Activated T-helper 1 cell treated with anti-CD3 and anti-CD28 coated beads, Interleukin-2, amount 50 U/mL, for 16 hours (primary cell): Measurements from ENCODE around the gene RREB1.

ENCODE experiments used
- DNase-seq, 2 donors: peaks; one replicate each; pipeline ENCODE4 v3.0.0-alpha.2; 2020; ENCODE audit warnings: low read depth in 1 of 2, low spot score in 1 of 2

The RREB1 gene

DNA sequence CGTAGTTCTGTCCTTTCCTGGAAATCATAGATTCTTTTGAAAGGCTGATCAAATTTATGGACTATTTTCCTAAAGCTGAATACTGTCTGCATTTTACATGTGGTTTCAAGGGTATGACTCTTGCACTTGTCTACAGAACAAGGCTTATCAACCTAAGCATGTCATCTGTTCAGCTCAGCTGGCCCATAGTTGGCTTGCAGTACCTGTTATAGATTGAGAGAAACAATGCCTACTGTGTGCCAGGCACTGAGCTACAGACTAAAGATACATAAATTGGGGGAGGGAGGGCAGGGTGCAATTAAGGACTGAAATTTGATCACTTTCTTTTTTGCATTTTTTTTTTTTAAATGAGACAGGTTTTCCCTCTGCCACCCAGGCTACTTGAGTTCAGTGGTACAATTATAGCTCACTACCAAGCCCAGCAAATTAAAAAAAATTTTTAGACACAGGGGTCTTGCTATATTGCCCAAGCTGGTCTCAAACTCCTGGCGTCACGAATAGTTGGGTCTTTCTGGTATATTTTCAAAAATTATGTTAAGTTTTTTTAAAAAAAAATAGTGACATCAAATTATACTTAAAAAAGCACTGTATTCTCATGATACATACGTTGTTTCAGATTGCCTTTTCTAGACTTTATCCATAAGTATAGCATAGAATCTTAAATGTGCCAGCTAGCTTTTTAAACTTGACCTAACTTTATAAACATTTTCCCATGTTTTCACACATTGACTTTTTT lies 52.2 kb downstream of the RREB1 start:
- no peak for DNase-seq

DNA sequence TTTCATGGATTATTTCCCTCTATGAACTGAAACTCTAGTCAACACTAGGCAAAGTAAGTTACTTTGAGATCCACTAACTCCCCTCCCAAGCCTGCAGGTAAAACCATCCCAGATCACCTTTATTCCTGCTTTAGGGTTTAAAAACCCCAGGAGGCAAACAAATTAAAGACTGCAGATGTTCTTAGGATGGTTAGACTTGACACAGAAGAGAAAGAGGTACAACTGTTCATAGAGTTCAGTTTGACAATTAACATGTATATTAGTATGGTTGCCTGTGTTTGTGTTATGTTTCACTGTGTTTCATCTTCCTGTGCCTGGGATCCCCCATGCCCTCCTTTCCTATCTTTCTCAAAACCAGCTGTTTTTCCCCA lies 53.5 kb downstream of the RREB1 start:
- DNase-seq: no peak

DNA sequence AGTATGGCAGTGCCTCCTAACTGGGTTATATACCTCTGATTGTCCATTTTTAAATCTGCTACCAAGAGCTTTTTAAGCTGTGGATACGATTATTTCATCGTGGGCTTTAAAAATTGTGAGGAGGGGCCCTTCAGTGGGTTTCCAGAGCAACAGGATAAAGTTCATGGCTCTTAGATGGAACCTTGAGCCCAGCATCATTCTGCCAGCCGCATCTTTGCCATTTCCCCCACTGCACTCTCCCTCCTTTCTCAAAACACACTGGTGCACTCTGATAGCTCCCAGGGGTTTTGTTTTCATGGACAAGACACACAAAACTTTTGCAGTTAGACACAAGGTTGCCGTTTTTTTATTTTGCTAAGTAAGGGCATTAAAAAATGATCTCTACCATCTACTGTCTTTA lies 54.1 kb downstream of the RREB1 start:
- DNase-seq: no peak

DNA sequence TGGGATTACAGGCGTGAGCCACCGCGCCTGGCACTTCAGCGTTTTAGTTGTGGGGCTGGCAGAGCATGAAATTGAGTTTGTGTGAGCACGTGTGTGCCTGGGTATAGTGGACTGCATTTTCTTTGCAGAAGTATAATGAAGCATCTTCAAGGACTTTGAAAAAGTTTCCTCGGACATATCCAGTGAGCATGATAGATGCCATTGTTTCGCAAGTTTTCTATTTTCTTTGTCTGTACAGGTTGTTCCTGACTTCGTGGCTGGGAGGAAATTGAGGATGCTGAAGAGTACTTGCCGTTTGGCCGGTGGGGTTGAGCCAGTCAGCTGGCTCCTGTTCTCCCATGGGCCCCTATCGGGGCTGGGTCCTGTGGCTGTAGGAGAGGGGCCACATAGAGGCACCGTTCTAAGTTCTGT lies 55.9 kb downstream of the RREB1 start:
- DNase-seq: no peak

DNA sequence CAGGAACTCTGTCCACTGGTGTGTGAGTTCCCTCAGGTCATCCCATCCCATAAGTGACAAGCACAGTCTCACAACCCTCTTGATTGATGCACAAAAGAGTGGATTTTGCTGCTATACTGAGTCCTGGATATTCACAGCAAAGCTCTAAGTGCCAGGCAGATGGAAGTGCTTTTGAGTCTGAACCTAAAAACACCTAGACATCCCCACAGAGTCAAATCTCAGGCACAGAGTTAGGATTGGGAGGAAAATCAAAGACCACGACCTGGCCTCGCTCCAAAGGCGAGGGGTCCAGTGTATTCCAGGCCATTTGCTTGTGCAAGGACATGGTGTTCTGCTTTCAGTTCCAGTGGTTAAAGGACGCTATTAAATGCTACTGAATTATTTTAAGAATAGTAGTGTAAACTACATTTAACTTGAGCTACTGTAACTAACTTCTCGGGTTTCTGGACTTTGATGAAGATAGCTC lies 56.8 kb downstream of the RREB1 start:
- DNase-seq: no peak

DNA sequence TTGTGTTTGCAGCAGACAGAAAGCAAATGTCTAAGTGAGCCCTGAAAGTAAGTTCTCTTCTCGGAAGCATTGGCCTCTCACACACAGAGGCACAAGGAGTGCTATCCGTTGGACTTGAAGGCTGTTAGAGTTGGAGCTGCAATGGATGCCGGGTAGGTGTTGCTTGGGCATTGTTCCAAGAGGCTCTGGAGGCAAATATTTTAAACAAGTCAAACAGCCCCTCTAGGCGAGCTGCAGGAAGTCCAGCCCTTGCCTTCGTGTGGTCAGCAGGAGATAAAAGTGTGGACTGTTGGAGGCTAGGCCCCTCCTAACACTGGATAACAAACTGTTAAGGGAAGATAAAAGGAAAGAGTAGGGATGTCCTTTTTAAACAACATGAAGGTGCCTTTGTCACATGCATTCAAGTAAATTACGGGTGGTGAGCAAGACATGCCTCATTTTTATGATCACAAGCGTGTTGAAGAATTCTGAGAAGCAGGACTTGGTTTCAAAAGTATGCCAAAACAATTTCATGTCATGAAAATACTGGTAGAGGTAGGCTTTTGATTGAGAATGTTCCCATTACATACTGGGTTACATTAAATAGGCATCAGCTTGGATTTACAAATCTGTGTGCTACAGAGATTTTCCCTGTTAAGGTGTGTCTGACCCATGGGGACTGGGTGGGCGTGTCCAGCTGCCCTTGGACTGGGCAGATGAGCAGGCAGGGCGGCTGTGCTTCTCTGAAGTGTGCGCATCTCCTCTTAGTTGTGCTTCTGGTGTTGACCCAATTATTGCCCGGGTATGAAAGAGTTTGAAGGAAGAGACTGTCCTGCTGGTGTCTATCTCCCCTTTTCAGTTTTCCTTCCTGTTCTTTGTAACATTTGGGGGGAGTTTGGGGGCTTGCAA lies 57.5 kb downstream of the RREB1 start:
- DNase-seq: no peak

DNA sequence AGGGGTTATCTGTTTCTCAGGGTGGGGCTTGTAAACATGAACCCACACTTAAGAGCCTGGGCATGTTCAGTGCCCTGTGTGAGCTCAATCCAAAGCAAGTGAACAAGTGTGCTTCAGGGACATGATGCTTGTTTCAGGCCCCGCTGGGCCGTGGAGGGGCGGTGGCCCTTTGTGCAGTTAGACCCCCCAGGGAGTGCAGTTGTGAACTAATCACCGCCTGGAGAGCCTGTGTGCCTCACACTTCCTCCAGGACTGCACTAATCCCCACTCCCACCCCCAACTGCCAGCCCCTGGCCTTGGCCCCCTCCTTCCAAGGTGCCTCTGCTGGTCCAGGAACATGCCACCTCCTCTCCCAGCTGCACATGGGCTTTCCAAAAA lies 58.1 kb downstream of the RREB1 start:
- no peak for DNase-seq

DNA sequence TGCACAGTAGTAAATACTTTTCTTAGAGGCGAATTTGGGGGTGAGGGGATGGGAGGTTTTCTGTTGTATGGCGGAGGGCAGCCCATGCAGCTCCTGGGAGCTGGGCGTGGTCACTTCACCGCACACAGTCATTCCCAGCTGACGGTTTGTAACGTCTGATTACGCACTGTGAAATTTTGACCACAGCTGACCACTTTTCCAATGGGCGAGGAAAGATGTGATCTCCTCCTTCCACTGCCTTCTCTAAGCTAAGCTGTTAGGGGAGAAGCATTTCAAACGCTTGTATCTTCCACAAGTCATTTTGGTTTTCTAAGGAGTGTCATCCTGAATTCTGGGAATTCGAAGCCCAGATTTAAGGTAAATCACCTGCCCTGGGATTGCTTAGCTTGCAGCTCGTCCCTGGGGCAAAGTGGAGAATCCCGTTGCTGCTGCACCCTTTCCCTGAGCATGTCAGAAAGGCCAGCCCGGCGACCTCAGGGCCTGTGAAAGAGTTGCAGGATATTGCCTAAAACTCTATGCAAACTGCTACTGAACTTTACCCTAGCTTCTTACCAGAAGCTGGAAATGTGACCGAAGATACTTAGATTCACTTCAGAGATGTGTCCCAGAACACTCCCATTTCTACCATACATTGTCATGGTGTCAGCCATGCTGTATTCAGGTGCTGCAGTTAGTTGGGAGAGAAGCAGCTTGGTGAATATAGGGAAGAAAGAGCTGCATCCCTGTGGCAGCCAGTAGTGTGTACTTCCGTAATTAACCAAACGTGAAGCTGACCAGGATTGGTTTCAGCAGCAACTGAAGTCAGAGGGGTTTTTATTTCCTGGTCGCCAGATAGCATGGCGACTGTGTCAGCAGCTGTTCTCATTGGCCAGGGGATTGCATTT lies 58.9 kb downstream of the RREB1 start:
- DNase-seq: no peak

DNA sequence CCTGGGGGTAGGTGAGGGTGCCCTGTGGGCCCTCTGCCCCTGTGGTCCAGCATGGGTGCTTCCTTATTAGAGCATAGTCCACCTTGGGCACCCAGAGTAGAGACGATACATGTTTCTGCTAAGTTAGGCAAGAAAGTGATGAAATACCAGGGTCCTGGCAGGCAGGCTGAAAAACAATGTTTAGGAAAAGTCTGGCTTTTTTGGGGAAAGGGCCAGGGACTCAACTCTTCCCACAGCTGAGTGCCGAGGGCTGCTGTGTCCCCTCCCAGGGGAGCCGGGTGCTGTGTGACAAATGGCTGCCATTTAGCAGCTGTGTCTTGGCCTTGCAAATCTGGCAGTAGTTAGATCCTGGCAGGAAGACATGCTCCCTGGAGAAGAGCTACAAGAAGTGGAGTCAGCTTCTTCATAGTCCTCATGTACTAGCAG lies 61.5 kb downstream of the RREB1 start:
- no peak for DNase-seq

DNA sequence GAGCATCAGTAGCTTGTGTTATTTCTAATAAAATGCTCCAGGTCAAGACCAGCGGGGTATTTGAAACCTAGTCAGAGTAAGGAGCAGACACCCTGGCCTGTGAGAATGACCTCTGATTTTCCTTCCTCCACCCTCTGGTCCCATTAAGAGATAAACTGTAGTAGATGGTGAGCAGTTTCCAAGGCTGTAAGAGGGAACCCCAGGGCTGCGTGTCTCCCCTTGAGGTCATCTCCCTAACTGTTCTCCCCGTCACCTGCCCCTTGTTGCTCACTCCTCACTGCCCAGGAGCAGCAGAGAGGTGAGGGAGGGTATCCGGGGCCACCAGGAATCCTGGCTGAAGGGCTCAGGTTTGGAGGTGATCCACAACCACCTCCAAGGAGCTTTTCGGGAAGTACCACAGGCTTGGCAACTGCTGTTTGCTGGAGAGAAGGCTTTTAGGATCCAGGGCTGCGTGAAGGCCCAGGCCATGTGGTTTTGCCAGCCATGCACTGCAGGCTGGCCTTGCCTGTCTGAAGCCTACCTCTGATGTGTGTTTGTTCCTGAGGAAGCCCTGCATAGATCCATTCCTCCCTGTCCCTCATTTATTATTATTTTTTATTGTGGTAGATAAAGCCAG lies 62.5 kb downstream of the RREB1 start:
- DNase-seq: no peak

DNA sequence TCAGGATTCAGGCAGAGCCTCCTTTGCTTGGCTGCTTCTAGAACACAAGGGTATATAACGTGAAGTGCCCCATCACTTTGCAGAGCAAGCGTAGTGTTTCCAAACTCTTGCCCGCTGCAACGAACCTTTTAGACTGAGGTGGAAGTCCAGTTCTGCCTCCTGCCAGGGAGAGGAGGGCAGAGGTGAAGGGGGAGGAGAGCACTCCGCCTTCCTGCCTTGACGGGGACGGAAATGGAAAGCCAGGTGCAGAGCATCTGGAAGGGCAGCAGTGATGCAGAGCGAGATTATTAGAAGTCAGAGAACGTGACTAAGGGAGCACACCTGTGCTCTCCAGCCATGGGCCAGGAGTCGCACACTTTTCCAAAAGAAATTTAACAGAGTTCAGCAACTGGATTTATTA lies 63.4 kb downstream of the RREB1 start:
- DNase-seq: no peak

DNA sequence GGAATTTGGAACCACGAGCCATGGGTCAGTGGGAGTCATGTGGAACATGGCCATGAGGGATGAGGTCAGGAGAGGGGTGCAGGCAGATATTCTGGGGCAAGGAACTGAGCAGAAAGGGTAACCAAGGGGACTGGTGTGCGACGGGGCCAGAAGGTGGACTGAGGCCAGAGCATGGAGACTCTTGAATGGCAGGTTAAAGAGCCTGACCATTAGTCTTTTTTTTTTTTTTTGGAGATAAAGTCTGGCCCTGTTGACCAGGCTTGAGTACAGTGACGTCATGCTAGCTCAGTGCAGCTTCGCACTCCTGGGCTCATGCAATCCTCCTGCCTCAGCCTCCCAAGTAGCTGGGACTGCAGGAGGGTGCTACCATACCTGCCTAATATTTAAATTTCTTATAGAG lies 64.0 kb downstream of the RREB1 start:
- DNase-seq: no peak

DNA sequence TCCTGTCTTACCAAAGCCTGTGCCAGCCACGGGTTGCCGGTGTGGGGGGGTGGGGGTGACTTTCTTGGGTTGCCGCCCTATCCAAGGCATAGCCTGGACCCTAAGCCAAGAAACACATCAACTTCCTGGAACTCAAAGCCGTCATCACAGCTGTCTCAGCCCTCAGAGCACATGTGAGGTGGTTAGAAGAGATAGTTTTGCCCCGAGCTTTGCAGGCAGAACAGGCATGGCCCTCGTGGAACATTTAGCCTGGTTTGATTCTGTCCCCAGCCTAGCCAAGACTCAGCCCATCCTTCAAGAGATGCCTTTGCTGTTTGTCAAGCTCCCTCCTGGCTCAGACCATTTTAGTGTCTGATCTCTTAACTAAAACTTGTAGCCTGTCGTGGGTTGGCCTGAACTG lies 64.9 kb downstream of the RREB1 start:
- DNase-seq: no peak

DNA sequence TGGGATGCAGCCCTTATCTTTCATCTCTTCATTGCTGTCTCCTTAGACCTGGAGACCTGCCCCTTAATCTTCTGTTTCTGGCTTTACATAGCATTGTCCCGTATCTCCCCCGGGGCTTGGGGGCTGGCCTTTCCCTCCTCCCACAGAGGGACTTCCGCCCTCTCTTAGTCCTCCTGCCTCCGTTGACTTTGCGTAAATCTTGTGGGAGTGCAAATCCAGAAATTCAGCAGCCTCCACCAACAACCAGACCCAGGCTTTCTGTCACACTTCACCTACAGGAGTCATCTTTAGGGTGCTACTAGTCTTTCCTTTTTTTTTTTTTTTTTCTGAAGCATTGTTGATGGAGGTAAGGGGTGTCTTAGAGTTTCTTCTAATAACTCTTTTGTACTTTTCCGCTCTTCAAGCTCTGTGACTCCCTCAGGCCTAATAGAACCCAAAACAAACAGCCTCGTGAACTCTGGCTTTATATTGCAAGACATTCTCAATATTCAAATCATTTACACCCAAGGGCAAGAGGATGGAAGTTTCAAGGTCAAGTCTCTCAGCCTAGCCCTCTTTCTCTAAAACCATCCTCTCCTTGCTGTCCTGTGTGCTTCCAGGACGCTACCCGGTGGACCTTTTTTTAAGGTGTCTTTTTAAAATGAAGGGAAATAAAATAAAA lies 66.2 kb downstream of the RREB1 start:
- no peak for DNase-seq

DNA sequence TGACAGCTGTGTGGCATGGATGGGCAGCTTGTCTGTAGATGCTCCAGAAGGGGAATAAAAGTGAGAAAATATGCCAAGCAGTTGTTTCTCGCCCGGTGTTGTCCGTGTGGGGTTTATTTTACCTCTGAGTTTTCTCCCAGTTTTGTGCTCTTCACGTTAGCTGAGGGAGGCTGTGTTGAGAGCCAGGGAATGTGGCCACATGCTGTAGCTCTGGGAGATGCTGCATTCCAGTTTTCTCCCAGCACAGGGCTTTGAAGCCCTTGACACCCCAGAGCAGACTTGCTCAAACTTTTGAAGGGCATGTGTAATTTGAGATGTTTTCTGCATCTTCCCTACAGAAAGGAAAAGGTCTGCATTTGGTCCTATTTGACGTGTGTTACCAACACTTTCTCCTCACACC lies 67.7 kb downstream of the RREB1 start:
- DNase-seq: no peak

DNA sequence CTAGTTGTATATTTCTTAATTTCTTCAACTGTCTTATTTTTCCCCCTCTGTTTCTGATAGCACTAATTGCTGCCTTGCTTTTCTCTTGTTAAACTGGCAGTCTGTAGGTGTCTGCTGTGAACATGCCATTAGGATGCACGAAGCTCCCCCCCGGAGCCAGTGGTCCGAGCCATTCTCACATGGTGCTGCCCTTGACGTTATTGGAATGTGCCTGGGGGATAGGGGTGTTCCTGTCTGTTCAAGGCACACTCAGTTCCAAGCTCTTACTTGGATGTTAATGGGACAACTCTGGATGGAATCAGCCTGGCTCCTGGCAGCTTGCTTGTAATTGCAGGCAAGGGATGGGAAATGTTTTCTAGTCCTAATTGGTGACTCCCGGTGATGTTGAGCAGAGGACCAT lies 68.4 kb downstream of the RREB1 start:
- DNase-seq: no peak

DNA sequence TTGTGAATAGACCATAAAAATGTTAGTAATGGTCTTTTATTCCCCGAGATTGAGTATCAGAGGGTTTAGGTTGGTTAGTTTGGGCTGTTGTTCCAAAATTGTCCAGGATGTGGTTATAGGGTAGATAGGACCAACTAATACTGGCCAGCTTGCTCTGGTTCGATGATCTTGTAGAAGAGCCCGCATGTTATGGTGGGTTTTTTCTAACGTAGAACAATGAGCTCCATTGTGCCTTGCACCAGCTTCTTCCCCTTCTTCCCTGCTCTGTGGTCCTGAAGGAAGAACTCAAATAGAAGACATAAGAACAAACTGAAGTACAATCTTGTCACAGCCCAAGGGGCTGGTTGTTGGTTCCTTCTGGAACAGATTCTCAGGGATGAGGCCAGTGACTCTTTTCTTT lies 70.5 kb downstream of the RREB1 start:
- DNase-seq: no peak

DNA sequence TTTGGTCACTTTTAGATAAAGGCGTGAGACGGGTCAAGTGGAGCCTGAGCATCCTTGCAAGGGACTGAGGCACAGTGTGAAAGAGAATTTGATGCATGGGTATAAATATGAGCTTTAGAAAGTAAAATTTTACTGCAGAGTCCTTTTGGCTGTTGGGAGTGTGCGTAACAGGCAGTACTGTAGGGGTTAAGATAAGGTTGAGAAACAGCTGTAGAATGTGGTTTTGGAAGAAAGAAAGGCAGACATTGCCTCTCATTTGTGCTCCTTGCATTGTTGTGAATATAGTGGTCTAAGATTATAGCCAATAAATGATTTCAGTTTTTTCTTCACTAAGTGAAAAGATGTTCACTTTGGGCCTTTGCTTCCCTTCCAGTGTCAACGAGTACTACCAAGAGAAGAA lies 73.0 kb downstream of the RREB1 start:
- DNase-seq: no peak

DNA sequence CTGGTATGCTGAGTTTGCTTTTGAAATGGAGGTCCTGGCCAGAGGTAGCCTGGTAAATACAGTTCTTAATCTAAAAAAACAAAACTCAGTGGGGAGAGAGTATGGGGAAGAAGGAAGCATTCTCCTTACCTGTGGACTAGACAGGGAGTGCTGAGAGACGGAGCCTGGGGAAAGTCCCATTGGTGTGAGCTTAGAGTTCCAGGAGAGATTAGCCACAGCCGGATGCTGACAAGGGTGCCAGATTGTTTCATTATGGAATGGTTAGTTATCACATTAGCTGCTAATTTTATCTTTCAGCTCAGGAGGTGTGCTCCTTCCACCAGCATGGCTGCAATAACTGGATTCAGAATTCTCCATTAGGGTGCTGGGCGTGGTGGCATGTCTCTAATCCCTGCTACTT lies 75.9 kb downstream of the RREB1 start:
- DNase-seq: no peak

DNA sequence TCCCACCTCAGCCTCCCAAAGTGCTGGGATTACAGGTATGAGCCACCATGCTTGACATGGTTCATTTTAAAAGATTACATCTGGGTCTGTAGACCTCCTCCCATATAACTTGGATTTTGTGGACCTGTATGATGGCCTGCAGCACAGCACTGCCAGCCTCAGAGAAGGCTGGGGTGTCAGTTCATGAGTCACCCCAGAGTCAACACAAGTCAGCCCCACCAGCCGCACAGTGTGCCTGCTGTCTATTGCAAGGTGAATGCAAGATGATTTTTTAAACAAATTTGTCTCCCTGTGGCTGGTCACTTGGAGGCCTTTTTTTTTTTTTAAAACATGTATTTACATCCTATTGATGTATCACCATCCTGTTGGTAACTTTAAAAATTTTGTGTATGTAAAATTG lies 76.7 kb downstream of the RREB1 start:
- no peak for DNase-seq

DNA sequence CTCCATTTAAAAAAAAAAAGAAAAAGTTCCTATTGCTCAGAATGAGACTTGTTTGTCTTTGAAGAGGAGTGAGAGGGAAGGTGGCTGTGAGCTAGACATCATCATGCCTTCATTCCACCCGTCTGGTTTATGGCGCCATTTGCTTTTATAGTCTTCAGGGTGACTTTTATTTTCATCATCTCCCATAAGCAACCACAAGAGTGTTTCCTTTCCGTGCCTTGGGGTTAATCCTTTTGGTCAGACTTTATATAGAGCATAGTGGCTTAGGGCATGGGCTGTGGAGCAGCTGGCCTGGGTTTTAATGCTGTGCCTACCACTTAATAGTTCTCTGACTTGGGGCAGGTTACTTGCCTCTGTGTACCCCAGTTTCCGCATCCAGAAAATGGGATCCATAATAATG lies 77.8 kb downstream of the RREB1 start:
- DNase-seq: no peak
